Keratinocyte (primary cell): ENCODE data around the gene TET1.

Experiments used
- CTCF ChIP-seq, 3 experiments: IDR thresholded peaks in 1 of 3; conservative IDR thresholded peaks in 1 of 3; optimal IDR thresholded peaks in 1 of 3; 2 replicates in 2 of 3; 3 replicates in 1 of 3; pipeline versions ENCODE3 to v1.5.1; 2011; ENCODE audit warnings: low read length in 3 of 3, mild to moderate bottlenecking in 3 of 3, moderate library complexity in 2 of 3, control low read depth in 1 of 3, inconsistent platforms in 1 of 3; ENCODE audit not compliant: insufficient read depth in 2 of 3; ENCODE audit errors: extremely low read depth in 1 of 3
- EZH2 ChIP-seq: IDR thresholded peaks from one replicate; pipeline ENCODE4 v1.6.1; 2012; ENCODE audit warnings: inconsistent platforms, mild to moderate bottlenecking, low read length, moderate library complexity

- TF ChIP-seq CTCF (optimal IDR thresholded peaks at IDR 0.05 in 1 of 3, IDR thresholded peaks at IDR 0.05 in 1 of 3, conservative IDR thresholded peaks at IDR 0.05 in 1 of 3; ENCODE audit: extremely low read depth in 1 of 3, insufficient read depth in 2 of 3, low read length in 3 of 3) (no peak), EZH2 (no peak)
Measured at GRCh38 chr10:68586606-68587305, 26.6 kb downstream of the TET1 start.
